ENCODE measurements around the gene ARHGEF11. TPM values are rescaled to one million over a fixed set of nuclear protein-coding genes. Genes with fewer than 3 reads are reported as not detected.

ARHGEF11 gene, protein sequence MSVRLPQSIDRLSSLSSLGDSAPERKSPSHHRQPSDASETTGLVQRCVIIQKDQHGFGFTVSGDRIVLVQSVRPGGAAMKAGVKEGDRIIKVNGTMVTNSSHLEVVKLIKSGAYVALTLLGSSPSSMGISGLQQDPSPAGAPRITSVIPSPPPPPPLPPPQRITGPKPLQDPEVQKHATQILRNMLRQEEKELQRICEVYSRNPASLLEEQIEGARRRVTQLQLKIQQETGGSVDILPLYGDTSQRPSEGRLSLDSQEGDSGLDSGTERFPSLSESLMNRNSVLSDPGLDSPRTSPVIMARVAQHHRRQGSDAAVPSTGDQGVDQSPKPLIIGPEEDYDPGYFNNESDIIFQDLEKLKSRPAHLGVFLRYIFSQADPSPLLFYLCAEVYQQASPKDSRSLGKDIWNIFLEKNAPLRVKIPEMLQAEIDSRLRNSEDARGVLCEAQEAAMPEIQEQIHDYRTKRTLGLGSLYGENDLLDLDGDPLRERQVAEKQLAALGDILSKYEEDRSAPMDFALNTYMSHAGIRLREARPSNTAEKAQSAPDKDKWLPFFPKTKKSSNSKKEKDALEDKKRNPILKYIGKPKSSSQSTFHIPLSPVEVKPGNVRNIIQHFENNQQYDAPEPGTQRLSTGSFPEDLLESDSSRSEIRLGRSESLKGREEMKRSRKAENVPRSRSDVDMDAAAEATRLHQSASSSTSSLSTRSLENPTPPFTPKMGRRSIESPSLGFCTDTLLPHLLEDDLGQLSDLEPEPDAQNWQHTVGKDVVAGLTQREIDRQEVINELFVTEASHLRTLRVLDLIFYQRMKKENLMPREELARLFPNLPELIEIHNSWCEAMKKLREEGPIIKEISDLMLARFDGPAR (N-terminal part only)
- 14.4 and 26.8 TPM in 2 replicates for total RNA-seq

DNA sequence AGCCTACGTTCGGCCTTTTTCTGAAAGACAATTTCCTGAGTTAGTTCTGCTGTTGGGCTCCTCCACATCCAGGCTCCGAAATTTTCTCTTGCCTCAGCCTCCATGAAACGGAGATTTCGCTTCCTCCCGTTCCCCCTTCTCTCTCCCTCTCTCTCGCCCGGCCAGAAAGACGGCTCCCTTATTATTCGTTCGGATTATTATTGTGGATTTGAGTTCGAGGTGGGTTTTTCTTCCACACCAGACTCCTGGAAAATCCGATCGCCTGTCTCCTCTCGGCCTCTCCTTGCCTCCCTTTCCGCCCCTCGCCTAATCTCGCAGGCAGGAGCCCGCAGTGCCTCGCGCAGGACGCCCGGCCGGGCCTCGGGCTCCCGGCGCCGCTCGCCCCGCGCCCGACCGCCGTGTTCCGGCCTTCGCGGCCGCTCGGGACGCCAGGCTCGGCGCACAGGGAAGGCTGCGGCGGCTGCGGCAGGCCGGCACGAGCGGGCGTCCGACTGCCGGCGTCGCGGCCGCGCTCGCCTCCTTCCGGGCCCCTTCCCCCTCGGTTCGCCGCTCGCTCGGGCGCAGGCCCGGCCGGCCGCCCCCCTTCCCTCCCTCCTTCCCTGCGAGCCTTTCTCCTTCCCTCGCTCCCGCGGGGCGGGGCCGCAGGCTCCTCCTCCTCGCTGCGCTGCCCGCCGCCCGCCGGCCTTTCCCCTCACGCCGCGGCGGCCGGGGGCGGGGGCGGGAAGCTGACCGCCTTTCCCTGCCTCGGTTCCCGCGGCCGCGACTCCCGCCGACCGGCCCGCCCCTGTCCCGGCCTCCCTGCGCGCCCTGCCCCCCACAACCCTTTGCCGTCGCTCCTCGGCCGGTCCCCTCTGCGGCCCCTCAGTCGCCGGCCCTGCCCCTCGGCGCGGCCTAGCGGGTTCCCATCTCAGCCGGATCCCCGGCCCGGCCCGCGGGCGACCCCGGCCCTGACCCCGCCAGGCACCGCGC is at the start of gene ARHGEF11:
Gene ARHGEF11, minus strand, starts transcription at position 493 of the 969 bp plus-strand sequence. CDS start 1,412 bp downstream, outside the sequence.

DNA sequence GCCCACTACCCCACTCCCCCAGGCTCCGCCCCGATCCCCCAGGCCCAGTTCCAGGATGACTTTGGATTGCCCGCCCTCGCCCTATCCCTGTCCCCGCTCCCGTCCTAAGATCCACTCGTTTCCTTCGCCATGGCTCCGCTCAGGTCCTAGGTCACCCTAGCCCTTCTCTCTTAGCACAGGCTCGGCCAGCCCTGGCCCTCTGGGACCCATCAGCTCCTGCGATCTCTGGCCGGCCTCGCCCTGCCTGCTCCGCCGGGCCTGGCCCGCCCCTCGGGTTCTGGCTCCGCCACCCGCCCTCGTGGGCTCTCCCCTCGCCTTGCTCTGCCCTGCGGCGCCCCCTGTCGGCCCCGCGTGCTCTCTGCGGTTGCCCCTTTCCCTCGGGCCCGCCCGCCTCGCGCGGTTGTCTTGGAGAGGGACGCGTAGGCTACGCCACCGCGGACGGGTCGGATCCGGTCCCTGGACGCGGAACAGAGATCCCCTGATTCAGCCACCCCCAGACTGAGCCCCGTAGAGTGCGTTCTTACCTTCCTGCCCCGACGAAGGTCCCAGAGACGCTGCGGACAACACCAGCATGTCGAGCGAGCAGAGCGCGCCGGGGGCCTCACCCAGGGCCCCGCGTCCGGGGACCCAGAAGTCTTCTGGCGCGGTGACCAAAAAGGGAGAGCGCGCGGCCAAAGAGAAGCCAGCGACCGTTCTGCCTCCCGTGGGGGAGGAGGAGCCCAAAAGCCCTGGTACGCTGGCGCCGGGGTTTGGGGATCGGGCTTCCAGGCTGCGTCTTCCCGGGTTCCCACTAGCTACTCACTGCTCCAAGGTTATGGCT is 125.1 kb downstream of the ARHGEF11 start, which contains the start of gene LRRC71:
Gene LRRC71, plus strand, starts transcription at position 400 of the 820 bp plus-strand sequence. Its CDS starts 172 bp downstream, at position 572.

DNA sequence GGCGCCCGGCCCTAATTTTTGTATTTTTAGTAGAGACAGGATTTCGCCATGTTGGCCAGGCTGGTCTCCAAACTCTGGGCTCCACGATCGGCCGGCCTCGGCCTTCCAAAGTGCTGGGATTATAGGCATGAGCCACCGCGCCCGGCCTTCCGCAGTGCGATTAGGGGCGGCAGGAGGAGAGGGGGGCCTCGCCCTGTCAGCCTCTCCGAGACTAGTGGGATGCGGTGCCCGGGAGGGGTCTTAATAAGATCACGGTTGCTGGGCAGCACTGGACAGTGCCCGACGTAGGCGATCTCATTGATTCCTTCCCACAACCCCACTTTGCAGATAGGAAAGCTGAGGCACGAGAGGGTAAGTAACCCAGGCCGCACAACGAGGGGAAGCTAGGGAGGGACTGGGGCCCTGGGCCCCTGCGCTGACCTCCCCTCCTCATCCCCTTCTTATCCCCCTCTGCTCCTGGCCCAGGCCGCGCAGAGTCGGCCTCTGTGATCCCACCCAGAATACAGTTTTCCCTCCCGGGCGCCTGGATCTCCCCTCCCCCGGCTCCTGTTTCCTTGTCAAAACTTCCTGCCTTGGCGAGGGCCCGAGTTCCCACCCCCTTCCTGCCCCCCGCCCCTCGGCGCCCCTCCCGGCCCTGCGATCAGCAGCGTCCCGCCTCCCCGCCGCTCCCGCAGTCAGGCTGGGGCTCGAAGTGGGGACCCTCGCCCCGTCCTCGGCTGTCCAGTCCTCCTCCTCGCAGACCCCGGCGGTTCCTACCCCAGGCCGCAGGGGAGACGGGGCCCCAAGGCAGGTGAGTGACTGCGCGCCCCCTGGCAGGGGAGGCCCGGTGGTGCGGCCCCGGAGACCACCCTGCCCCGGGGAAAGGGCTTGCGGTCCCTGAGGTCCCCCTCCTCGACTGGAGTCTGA is 152.2 kb downstream of the ARHGEF11 start, which contains the start of gene PEAR1:
Gene PEAR1, plus strand, starts transcription at position 671 of the 906 bp plus-strand sequence. CDS start 10,209 bp downstream, outside the sequence.

Other genes starting within 250 kb of the ARHGEF11 start
- gene SH2D2A, start 228.9 kb downstream of the ARHGEF11 start, total RNA-seq, result 0.86 TPM in 1 of 2 replicates, not detected in the other
- gene INSRR, start 186.6 kb downstream of the ARHGEF11 start, total RNA-seq, result not detected in 2 replicates
- 1.2 TPM in 1 of 2 replicates, not detected in the other for gene NTRK1, start 184.9 kb downstream of the ARHGEF11 start, total RNA-seq
- gene PEAR1, start 152.0 kb downstream of the ARHGEF11 start, total RNA-seq, result 14.7 and 17.9 TPM in 2 replicates
- not detected in 2 replicates for gene LRRC71, start 125.1 kb downstream of the ARHGEF11 start, total RNA-seq
- not detected in 2 replicates for gene ETV3L, start 54.1 kb upstream of the ARHGEF11 start, total RNA-seq
- 4.6 and 5.3 TPM in 2 replicates for gene ETV3, start 92.7 kb upstream of the ARHGEF11 start, total RNA-seq